ENCODE measurements around the gene GRK5.

The GRK5 gene

GRCh38 chr10:119395280-119396007 is 188.1 kb downstream of the GRK5 start:
- H3K27ac ChIP-seq (ENCODE audit: low read length): no peak overlapping the region
- DNase-seq (no peak), ATAC-seq (ENCODE audit: insufficient read depth, low read depth) (no peak)
- H3K4me3 ChIP-seq (ENCODE audit: low read depth in 1 of 2, low read length in 2 of 2): no peak overlapping the region
- no peaks in the 10 kb centered on the region for H3K27me3 ChIP-seq (ENCODE audit: insufficient read depth, low read length, poor library complexity)
- no peak for TF ChIP-seq CTCF (IDR thresholded peaks at IDR 0.05; ENCODE audit: borderline replicate concordance, extremely low read depth, low read length, poor library complexity, severe bottlenecking)
- H3K9me3 ChIP-seq (ENCODE audit: insufficient read depth, low read length, severe bottlenecking): no peaks in the 10 kb centered on the region
- H3K9ac ChIP-seq (ENCODE audit: low read depth, low read length): no peak overlapping the region
- no peak overlapping the region for H2AFZ ChIP-seq (ENCODE audit: low read depth, low read length)
- H3K4me2 ChIP-seq (ENCODE audit: insufficient read depth, low read length): no peak overlapping the region
- no peaks in the 10 kb centered on the region for H3K79me2 ChIP-seq (ENCODE audit: insufficient read depth, low read length)
- H4K20me1 ChIP-seq (ENCODE audit: insufficient read depth, low read length): no peaks in the 10 kb centered on the region
- H3K4me1 ChIP-seq (ENCODE audit: insufficient read depth, low read length): no peaks in the 10 kb centered on the region
- peaks cover 4% of the 10 kb centered on the region; the same call in 1 of the 2 replicates for H3K36me3 ChIP-seq (ENCODE audit: insufficient read depth, low read length)

- Histone ChIP-seq H3K4me1 (ENCODE audit: insufficient read depth, low read length) (no peaks in the 10 kb centered on the region), H3K27me3 (ENCODE audit: insufficient read depth, low read length, poor library complexity) (no peaks in the 10 kb centered on the region), H4K20me1 (ENCODE audit: insufficient read depth, low read length) (no peaks in the 10 kb centered on the region), H2AFZ (ENCODE audit: low read depth, low read length) (no peak overlapping the region), H3K79me2 (ENCODE audit: insufficient read depth, low read length) (no peaks in the 10 kb centered on the region), H3K9me3 (ENCODE audit: insufficient read depth, low read length, severe bottlenecking) (no peaks in the 10 kb centered on the region), H3K4me3 (ENCODE audit: low read depth in 1 of 2, low read length in 2 of 2) (no peak overlapping the region), H3K4me2 (ENCODE audit: insufficient read depth, low read length) (no peak overlapping the region), H3K36me3 (ENCODE audit: insufficient read depth, low read length) (peaks cover 4% of the 10 kb centered on the region; the same call in 1 of the 2 replicates), H3K27ac (ENCODE audit: low read length) (no peak overlapping the region), H3K9ac (ENCODE audit: low read depth, low read length) (no peak overlapping the region)
- TF ChIP-seq EZH2 (IDR thresholded peaks at IDR 0.05; ENCODE audit: borderline replicate concordance, low read depth, low read length, severe bottlenecking) (no peak), CTCF (IDR thresholded peaks at IDR 0.05; ENCODE audit: borderline replicate concordance, extremely low read depth, low read length, poor library complexity, severe bottlenecking) (no peak)
- no peak for ATAC-seq (ENCODE audit: insufficient read depth, low read depth)
- no peak for DNase-seq
These were observed 188.8 kb downstream of the GRK5 start for GRCh38 chr10:119396008-119396708.

- no peak overlapping the region for H2AFZ ChIP-seq (ENCODE audit: low read depth, low read length)
- ATAC-seq (ENCODE audit: insufficient read depth, low read depth): no peak
- H3K27ac ChIP-seq (ENCODE audit: low read length): no peak overlapping the region
- TF ChIP-seq EZH2 (IDR thresholded peaks at IDR 0.05; ENCODE audit: borderline replicate concordance, low read depth, low read length, severe bottlenecking): no peak
- TF ChIP-seq CTCF (IDR thresholded peaks at IDR 0.05; ENCODE audit: borderline replicate concordance, extremely low read depth, low read length, poor library complexity, severe bottlenecking): no peak
- H3K79me2 ChIP-seq (ENCODE audit: insufficient read depth, low read length): no peaks in the 10 kb centered on the region
- peaks cover 4% of the 10 kb centered on the region; the same call in 1 of the 2 replicates for H3K36me3 ChIP-seq (ENCODE audit: insufficient read depth, low read length)
- no peak overlapping the region for H3K9ac ChIP-seq (ENCODE audit: low read depth, low read length)
- no peak overlapping the region for H3K4me2 ChIP-seq (ENCODE audit: insufficient read depth, low read length)
- H3K9me3 ChIP-seq (ENCODE audit: insufficient read depth, low read length, severe bottlenecking): no peaks in the 10 kb centered on the region
- no peaks in the 10 kb centered on the region for H3K4me1 ChIP-seq (ENCODE audit: insufficient read depth, low read length)
- peaks cover 4% of the 10 kb centered on the region; the same call in 1 of the 2 replicates for H4K20me1 ChIP-seq (ENCODE audit: insufficient read depth, low read length)
- H3K27me3 ChIP-seq (ENCODE audit: insufficient read depth, low read length, poor library complexity): no peaks in the 10 kb centered on the region
- DNase-seq: no peak
- no peak overlapping the region for H3K4me3 ChIP-seq (ENCODE audit: low read depth in 1 of 2, low read length in 2 of 2)
These were observed 189.3 kb downstream of the GRK5 start for GRCh38 chr10:119396709-119397071.
